A549 (cell line): ENCODE results near the gene SH3PXD2A. TPM values are rescaled to one million over a fixed set of nuclear protein-coding genes. Genes with fewer than 3 reads are reported as not detected.
A peak's percentile ranks its signal among the peaks of the same experiment; 100 is the strongest.

Source experiments
- ATAC-seq, 2 experiments: fragments of 200-7000 bp in 1 of 2; fragments of >200 bp in 1 of 2; cut with Nextera tagmentation in 1 of 2; cut with Tn5 transposase in 1 of 2; 3 replicates each; pipeline versions ENCODE4 v1.8.0 to v1.9.1; 2018 to 2020; ENCODE audit warnings: mild to moderate bottlenecking in 1 of 2, moderate library complexity in 1 of 2
- CTCF ChIA-PET: fragments of 300-600 bp; sonication (Branson Sonifier 250); formaldehyde crosslinking; extraction: SDS; loops from one replicate; lab custom pipeline; 2021; ENCODE audit warnings: antibody characterized with exemption, inconsistent platforms; lab: Yijun Ruan, JAX
- POLR2A ChIA-PET: fragments of 350-600 bp; formaldehyde crosslinking; extraction: SDS; loops from one replicate; lab custom pipeline; 2021; ENCODE audit warnings: antibody characterized with exemption, inconsistent platforms; lab: Yijun Ruan, JAX
- DNase-seq, 2 experiments: peaks; one replicate each; pipeline versions ENCODE4 v3.0.0 to v3.0.0-alpha.2; 2011 to 2016; ENCODE audit warnings: low read depth in 1 of 2, low spot score in 1 of 2
- FAIRE-seq: peaks from 2 replicates; lab custom pipeline; 2011; peaks lifted over from hg19 to GRCh38; lab: Jason Lieb, UNC
- H3K27ac ChIP-seq, 2 experiments: fragments of >200 bp; sonication (Bioruptor Twin); formaldehyde crosslinking; 3 replicates each; pipeline ENCODE4 v1.5.1; 2016 to 2017
- H3K4me1 ChIP-seq: fragments of >200 bp; sonication (Bioruptor Twin); formaldehyde crosslinking; 3 replicates; pipeline ENCODE4 v1.6.1; 2016
- H3K4me2 ChIP-seq: fragments of >200 bp; sonication (Bioruptor Twin); formaldehyde crosslinking; 3 replicates; pipeline ENCODE4 v1.6.1; 2016
- H3K4me3 ChIP-seq: fragments of >200 bp; sonication (Bioruptor Twin); formaldehyde crosslinking; 3 replicates; pipeline ENCODE4 v1.5.1; 2016
- H3K9me3 ChIP-seq: fragments of >200 bp; sonication (Bioruptor Twin); formaldehyde crosslinking; 3 replicates; pipeline ENCODE4 v1.6.1; 2016
- CHD4 ChIP-seq: fragments of 200-600 bp; sonication (generic); IDR thresholded peaks from 2 replicates; pipeline ENCODE4 v1.6.1; 2016; ENCODE audit warnings: antibody characterized with exemption, mild to moderate bottlenecking, borderline replicate concordance
- E2F6 ChIP-seq: IDR thresholded peaks from 2 replicates; pipeline ENCODE4 v1.6.1; 2012; ENCODE audit warnings: low read depth, borderline replicate concordance
- EHMT2 ChIP-seq: fragments of 200-600 bp; sonication (generic); IDR thresholded peaks from 2 replicates; pipeline ENCODE4 v1.6.1; 2016; ENCODE audit warnings: antibody characterized with exemption, low read depth, mild to moderate bottlenecking, moderate library complexity
- EP300 ChIP-seq, 2 experiments: fragments of >200 bp; sonication (Bioruptor Twin); formaldehyde crosslinking; IDR thresholded peaks; 2 replicates in 1 of 2; 3 replicates in 1 of 2; pipeline ENCODE4 v1.6.1; 2016 to 2017
- FOSB ChIP-seq: fragments of 250-450 bp; sonication (Bioruptor Pico); IDR thresholded peaks from 2 replicates; pipeline ENCODE4 v1.5.0; 2020; ENCODE audit warnings: mild to moderate bottlenecking, moderate library complexity
- FOSL2 ChIP-seq, 2 experiments: fragments of 450-650 bp in 1 of 2; fragments of >200 bp in 1 of 2; sonication (Bioruptor Twin) in 1 of 2; formaldehyde crosslinking; IDR thresholded peaks; 2 replicates each; pipeline versions ENCODE4 v1.5.0 to v1.6.1; 2016 to 2020; ENCODE audit warnings: mild to moderate bottlenecking in 1 of 2, moderate library complexity in 1 of 2
- FOXS1 ChIP-seq: fragments of 250-450 bp; sonication (Bioruptor Pico); IDR thresholded peaks from 2 replicates; pipeline ENCODE4 v1.5.0; 2020; ENCODE audit warnings: mild to moderate bottlenecking, moderate library complexity
- HDAC2 ChIP-seq: fragments of 200-600 bp; sonication (generic); IDR thresholded peaks from 2 replicates; pipeline ENCODE4 v1.6.1; 2016
- HES2 ChIP-seq: fragments of >200 bp; sonication (Bioruptor Twin); formaldehyde crosslinking; IDR thresholded peaks from 2 replicates; pipeline ENCODE4 v1.6.1; 2016
- HOXB13 ChIP-seq: fragments of 250-450 bp; sonication (Bioruptor Pico); IDR thresholded peaks from 2 replicates; pipeline ENCODE4 v1.5.0; 2020; ENCODE audit warnings: low read depth, mild to moderate bottlenecking, moderate library complexity
- JUN ChIP-seq, 2 experiments: fragments of >200 bp; sonication (Bioruptor Twin); formaldehyde crosslinking; IDR thresholded peaks; 2 replicates in 1 of 2; 3 replicates in 1 of 2; pipeline ENCODE4 v1.6.1; 2016 to 2017
- JUNB ChIP-seq: fragments of >200 bp; sonication (Bioruptor Twin); formaldehyde crosslinking; IDR thresholded peaks from 2 replicates; pipeline ENCODE4 v1.6.1; 2016
- KDM1A ChIP-seq: fragments of 200-600 bp; sonication (generic); IDR thresholded peaks from 2 replicates; pipeline ENCODE4 v1.6.1; 2016; ENCODE audit warnings: low read depth, mild to moderate bottlenecking
- KDM5A ChIP-seq: fragments of 200-600 bp; sonication (generic); IDR thresholded peaks from 2 replicates; pipeline ENCODE4 v1.6.1; 2016; ENCODE audit warnings: antibody characterized with exemption, mild to moderate bottlenecking
- POLR2A ChIP-seq: IDR thresholded peaks from 2 replicates; pipeline ENCODE4 v1.6.1; 2012; ENCODE audit warnings: mild to moderate bottlenecking, low read length
- RARB ChIP-seq: fragments of 250-450 bp; sonication (Bioruptor Pico); IDR thresholded peaks from 2 replicates; pipeline ENCODE4 v1.8.0; 2021; ENCODE audit warnings: mild to moderate bottlenecking, moderate library complexity
- RCOR1 ChIP-seq: fragments of 150-350 bp; IDR thresholded peaks from 2 replicates; pipeline ENCODE4 v1.6.1; 2014; ENCODE audit warnings: antibody characterized with exemption, low read length, low read depth
- RFX5 ChIP-seq: fragments of 450-650 bp; IDR thresholded peaks from 2 replicates; pipeline ENCODE4 v1.7.1; 2014; ENCODE audit warnings: antibody characterized with exemption, mild to moderate bottlenecking, moderate library complexity
- SREBF2 ChIP-seq: fragments of 450-650 bp; IDR thresholded peaks from 2 replicates; pipeline ENCODE4 v1.6.1; 2014; ENCODE audit warnings: mild to moderate bottlenecking, moderate library complexity
- TP53 ChIP-seq: fragments of 250-450 bp; sonication (Bioruptor Pico); IDR thresholded peaks from 2 replicates; pipeline ENCODE4 v1.5.0; 2021; ENCODE audit warnings: mild to moderate bottlenecking, moderate library complexity
- ZC3H11A ChIP-seq: fragments of 450-650 bp; IDR thresholded peaks from 2 replicates; pipeline ENCODE4 v1.6.1; 2014; ENCODE audit warnings: antibody characterized with exemption, mild to moderate bottlenecking
- ZSCAN20 ChIP-seq: fragments of 250-450 bp; sonication (Bioruptor Pico); IDR thresholded peaks from 2 replicates; pipeline ENCODE4 v1.8.0; 2022; ENCODE audit warnings: mild to moderate bottlenecking, moderate library complexity
- WGBS: methylation state at CpG from one replicate; pipeline ENCODE4 v1.1.6; 2017; ENCODE audit errors: missing lambda C conversion rate; 5-methylcytosine and 5-hydroxymethylcytosine counted together
- polyA plus RNA-seq, 4 experiments: library from polyadenylated mRNA; depleted of rRNA in 3 of 4; stranded (reverse); fragments of >200 nt; fragmentation: RNase III in 1 of 4; extraction: RNeasy Plus Mini Kit Qiagen cat#74134 plus additional on column Dnase treatment in 1 of 4; gene quantifications; 2 replicates in 3 of 4; 3 replicates in 1 of 4; pipeline ENCODE4 v1.2.3, GENCODE V29; 2011 to 2017
- TF ChIP-seq, protein P1 (sequence below): fragments of 450-650 bp; IDR thresholded peaks from 2 replicates; pipeline ENCODE4 v1.6.1; 2014; ENCODE audit warnings: antibody characterized with exemption
- TF ChIP-seq, protein P2 (sequence below): fragments of 200-600 bp; sonication (generic); IDR thresholded peaks from 2 replicates; pipeline ENCODE4 v1.6.1; 2016; ENCODE audit warnings: antibody characterized with exemption, mild to moderate bottlenecking, moderate library complexity

The SH3PXD2A gene
- polyA plus RNA-seq, 2 of the 4 experiments (the other 2 are of a cell fraction) = 2.4 to 3.9 TPM

GRCh38 chr10:103712146-103712545 lies 143.2 kb downstream of the SH3PXD2A start:
- FAIRE-seq (no peak), DNase-seq (no peak), ATAC-seq (no peak)
- Histone ChIP-seq H3K9me3 (no peaks in the 10 kb centered on the region), H3K4me3 (no peak overlapping the region), H3K4me2 (no peak overlapping the region), H3K27ac (no peak overlapping the region)
- POLR2A ChIA-PET = no interaction called here
- CTCF ChIA-PET = interaction anchor here (0.5 to 14.5 kb wide), 55 partner anchors 9 to 883 kb away, joined by 3 to 321 read pairs (median 6); partner anchors contain the start of gene SH3PXD2A
- 51% methylated on average over 5 of the region's 5 CpGs for WGBS
- TF ChIP-seq HES2 = no peak
- TF ChIP-seq RFX5 = no peak
- TF ChIP-seq, protein P1, sequence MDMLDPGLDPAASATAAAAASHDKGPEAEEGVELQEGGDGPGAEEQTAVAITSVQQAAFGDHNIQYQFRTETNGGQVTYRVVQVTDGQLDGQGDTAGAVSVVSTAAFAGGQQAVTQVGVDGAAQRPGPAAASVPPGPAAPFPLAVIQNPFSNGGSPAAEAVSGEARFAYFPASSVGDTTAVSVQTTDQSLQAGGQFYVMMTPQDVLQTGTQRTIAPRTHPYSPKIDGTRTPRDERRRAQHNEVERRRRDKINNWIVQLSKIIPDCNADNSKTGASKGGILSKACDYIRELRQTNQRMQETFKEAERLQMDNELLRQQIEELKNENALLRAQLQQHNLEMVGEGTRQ = no peak
- TF ChIP-seq E2F6 = no peak
- TF ChIP-seq, all 56 proteins: peak for 0
- peaks cover 13% of the 10 kb centered on the region; the same call in 1 of the 3 replicates for H3K4me1 ChIP-seq

- no peak overlapping the region for H3K4me3 ChIP-seq
- ATAC-seq (peak in 1 of 2 experiments; percentile 19; a peak in 1 of 6 replicates), FAIRE-seq (no peak), DNase-seq (no peak)
- H3K4me2 ChIP-seq = no peak overlapping the region
- CTCF ChIA-PET = interaction anchor here (0.5 to 14.5 kb wide), 25 partner anchors 11 to 558 kb away, joined by 3 to 321 read pairs (median 6); partner anchors contain the start of gene SH3PXD2A
- H3K4me1 ChIP-seq = peaks cover 13% of the 10 kb centered on the region; the same call in 1 of the 3 replicates
- POLR2A ChIA-PET = no interaction called here
- H3K9me3 ChIP-seq = no peaks in the 10 kb centered on the region
- 84% methylated on average over 15 of the region's 15 CpGs for WGBS
- no peak for TF ChIP-seq KDM1A
- no peak for TF ChIP-seq HES2
- no peak for TF ChIP-seq HDAC2
- TF ChIP-seq, all 56 proteins: peak for 0
- H3K27ac ChIP-seq = no peak overlapping the region
Observed at GRCh38 chr10:103711351-103711994, 143.9 kb downstream of the SH3PXD2A start.

- CTCF ChIA-PET = interaction anchor here (0.6 to 14.5 kb wide), 12 partner anchors 12 to 173 kb away, joined by 3 to 321 read pairs (median 18); partner anchors contain the start of gene SH3PXD2A
Observed at GRCh38 chr10:103710490-103710889, 144.9 kb downstream of the SH3PXD2A start.

More at GRCh38 chr10:103710490-103710889, 144.9 kb downstream of the SH3PXD2A start:
- POLR2A ChIA-PET = no interaction called here
- no peaks in the 10 kb centered on the region for H3K9me3 ChIP-seq
- H3K4me3 ChIP-seq = no peak overlapping the region
- WGBS = 57% methylated on average over 4 of the region's 4 CpGs
- TF ChIP-seq RCOR1 (no peak), ZC3H11A (no peak), EHMT2 (no peak), SREBF2 (no peak), JUNB (no peak), FOSB (CRISPR knock-in tag) (no peak), KDM1A (no peak), ZSCAN20 (CRISPR knock-in tag) (no peak), FOSL2 (IDR thresholded peaks at IDR 0.05) (no peak), FOSL2 (CRISPR knock-in tag; IDR thresholded peaks at IDR 0.05) (no peak), CHD4 (no peak), HOXB13 (CRISPR knock-in tag) (no peak), POLR2A (no peak), FOXS1 (CRISPR knock-in tag) (no peak), TP53 (CRISPR knock-in tag) (no peak), JUN (IDR thresholded peaks at IDR 0.05) (no peak), RARB (CRISPR knock-in tag) (no peak), EP300 (IDR thresholded peaks at IDR 0.05) (no peak), KDM5A (no peak)
- TF ChIP-seq, protein P2, sequence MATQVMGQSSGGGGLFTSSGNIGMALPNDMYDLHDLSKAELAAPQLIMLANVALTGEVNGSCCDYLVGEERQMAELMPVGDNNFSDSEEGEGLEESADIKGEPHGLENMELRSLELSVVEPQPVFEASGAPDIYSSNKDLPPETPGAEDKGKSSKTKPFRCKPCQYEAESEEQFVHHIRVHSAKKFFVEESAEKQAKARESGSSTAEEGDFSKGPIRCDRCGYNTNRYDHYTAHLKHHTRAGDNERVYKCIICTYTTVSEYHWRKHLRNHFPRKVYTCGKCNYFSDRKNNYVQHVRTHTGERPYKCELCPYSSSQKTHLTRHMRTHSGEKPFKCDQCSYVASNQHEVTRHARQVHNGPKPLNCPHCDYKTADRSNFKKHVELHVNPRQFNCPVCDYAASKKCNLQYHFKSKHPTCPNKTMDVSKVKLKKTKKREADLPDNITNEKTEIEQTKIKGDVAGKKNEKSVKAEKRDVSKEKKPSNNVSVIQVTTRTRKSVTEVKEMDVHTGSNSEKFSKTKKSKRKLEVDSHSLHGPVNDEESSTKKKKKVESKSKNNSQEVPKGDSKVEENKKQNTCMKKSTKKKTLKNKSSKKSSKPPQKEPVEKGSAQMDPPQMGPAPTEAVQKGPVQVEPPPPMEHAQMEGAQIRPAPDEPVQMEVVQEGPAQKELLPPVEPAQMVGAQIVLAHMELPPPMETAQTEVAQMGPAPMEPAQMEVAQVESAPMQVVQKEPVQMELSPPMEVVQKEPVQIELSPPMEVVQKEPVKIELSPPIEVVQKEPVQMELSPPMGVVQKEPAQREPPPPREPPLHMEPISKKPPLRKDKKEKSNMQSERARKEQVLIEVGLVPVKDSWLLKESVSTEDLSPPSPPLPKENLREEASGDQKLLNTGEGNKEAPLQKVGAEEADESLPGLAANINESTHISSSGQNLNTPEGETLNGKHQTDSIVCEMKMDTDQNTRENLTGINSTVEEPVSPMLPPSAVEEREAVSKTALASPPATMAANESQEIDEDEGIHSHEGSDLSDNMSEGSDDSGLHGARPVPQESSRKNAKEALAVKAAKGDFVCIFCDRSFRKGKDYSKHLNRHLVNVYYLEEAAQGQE = no peak
- DNase-seq = no peak
- H3K4me1 ChIP-seq = peaks cover 9% of the 10 kb centered on the region; the same call in 1 of the 3 replicates
- no peak overlapping the region for H3K27ac ChIP-seq
- ATAC-seq = no peak
- no peak for FAIRE-seq
- no peak overlapping the region for H3K4me2 ChIP-seq
